K562 (cell line): ENCODE measurements around the gene TIMM44. TPM values are rescaled to one million over a fixed set of nuclear protein-coding genes. Genes with fewer than 3 reads are reported as not detected.

Source experiments
- ASH1L ChIP-seq: fragments of 450-650 bp; IDR thresholded peaks from 2 replicates; pipeline ENCODE4 v1.6.1; 2018; ENCODE audit warnings: borderline replicate concordance, mild to moderate bottlenecking, low read depth; ENCODE audit not compliant: partially characterized antibody
- BHLHE40 ChIP-seq: IDR thresholded peaks from 2 replicates; pipeline ENCODE4 v1.6.1; 2011; ENCODE audit warnings: low read length, improper control_type of control experiment
- CREBBP ChIP-seq: IDR thresholded peaks from one replicate; pipeline ENCODE4 v1.6.1; 2012; ENCODE audit warnings: low read depth, mild to moderate bottlenecking, control low read depth, inconsistent platforms, low read length
- EP400 ChIP-seq: fragments of 450-650 bp; IDR thresholded peaks from 2 replicates; pipeline ENCODE4 v1.6.1; 2017; ENCODE audit warnings: antibody characterized with exemption, mild to moderate bottlenecking, moderate library complexity
- KAT8 ChIP-seq: fragments of 450-650 bp; IDR thresholded peaks from 2 replicates; pipeline ENCODE4 v1.6.1; 2016; ENCODE audit warnings: low read depth, mild to moderate bottlenecking
- KLF1 ChIP-seq: fragments of 450-650 bp; IDR thresholded peaks from 2 replicates; pipeline ENCODE4 v1.6.1; 2016; ENCODE audit warnings: missing genetic modification characterization, missing compliant biosample characterization
- MBD2 ChIP-seq: sonication (generic); IDR thresholded peaks from 2 replicates; pipeline ENCODE4 v1.6.1; 2016; ENCODE audit warnings: low read depth, borderline replicate concordance
- NFIX ChIP-seq: fragments of 250-450 bp; sonication (Bioruptor Pico); IDR thresholded peaks from 2 replicates; pipeline ENCODE4 v1.4.0; 2020; ENCODE audit warnings: low read depth, mild to moderate bottlenecking, moderate library complexity
- NFRKB ChIP-seq: fragments of 450-650 bp; IDR thresholded peaks from 2 replicates; pipeline ENCODE4 v1.6.1; 2016; ENCODE audit warnings: low read depth
- RB1 ChIP-seq: fragments of 450-650 bp; IDR thresholded peaks from 2 replicates; pipeline ENCODE4 v1.6.1; 2017; ENCODE audit warnings: low read depth, mild to moderate bottlenecking
- RFX1 ChIP-seq: fragments of 450-650 bp; IDR thresholded peaks from 2 replicates; pipeline ENCODE4 v1.6.1; 2016; ENCODE audit warnings: mild to moderate bottlenecking, moderate library complexity
- SMAD4 ChIP-seq: fragments of 250-450 bp; sonication (Bioruptor Pico); conservative IDR thresholded peaks from 2 replicates; pipeline ENCODE4 v1.8.0; 2021; ENCODE audit warnings: inconsistent platforms, mild to moderate bottlenecking, moderate library complexity
- SP2 ChIP-seq: IDR thresholded peaks from 2 replicates; pipeline ENCODE4 v1.6.1; 2011; ENCODE audit warnings: mild to moderate bottlenecking, low read depth, low read length, moderate library complexity; ENCODE audit not compliant: poor library complexity, severe bottlenecking; ENCODE audit errors: extremely low read depth
- SPI1 ChIP-seq: IDR thresholded peaks from 2 replicates; pipeline ENCODE4 v1.6.1; 2011; ENCODE audit warnings: low read depth, low read length, control low read depth, borderline replicate concordance
- STAT6 ChIP-seq: sonication (generic); formaldehyde crosslinking; IDR thresholded peaks from 2 replicates; pipeline ENCODE4 v1.8.1; 2023; ENCODE audit warnings: mild to moderate bottlenecking, missing genetic modification reagents
- ZNF143 ChIP-seq: sonication (generic); formaldehyde crosslinking; IDR thresholded peaks from 2 replicates; pipeline ENCODE4 v1.9.0; 2022; ENCODE audit warnings: mild to moderate bottlenecking, missing genetic modification reagents
- ZNF24 ChIP-seq: fragments of 450-650 bp; IDR thresholded peaks from 2 replicates; pipeline ENCODE4 v1.6.1; 2016
- ZNF785 ChIP-seq: fragments of 250-450 bp; sonication (Bioruptor Pico); IDR thresholded peaks from 2 replicates; pipeline ENCODE4 v1.4.0; 2020; ENCODE audit warnings: mild to moderate bottlenecking
- polyA plus RNA-seq, 8 experiments: library from polyadenylated mRNA; depleted of rRNA in 4 of 8; stranded (reverse) in 5 of 8; unstranded in 3 of 8; fragments of >200 nt; fragmentation: Nextera tagmentation in 2 of 8; fragmentation: Illumina TruSeq in 1 of 8; extraction: Ambion mirVana in 2 of 8; extraction: Trizol in 1 of 8; gene quantifications; 2 replicates each; pipeline versions ENCODE4 v1.2.1 to v1.2.3, GENCODE V29; 2011 to 2014; ENCODE audit warnings: inconsistent platforms in 1 of 8, missing spikeins in 1 of 8
- total RNA-seq, 7 experiments: library from RNA; depleted of rRNA in 6 of 7; stranded (reverse); fragments of >200 nt in 6 of 7; fragmentation: Illumina TruSeq in 2 of 7; extraction: Trizol in 2 of 7; gene quantifications; 2 replicates each; pipeline versions ENCODE4 v1.2.1 to v1.2.3, GENCODE V29; 2011 to 2021; ENCODE audit warnings: low replicate concordance in 1 of 7
- TF ChIP-seq, protein P1 (sequence below), 2 experiments: fragments of 450-650 bp; conservative IDR thresholded peaks; 2 replicates each; pipeline ENCODE4 v1.6.1; 2017; ENCODE audit warnings: mild to moderate bottlenecking in 2 of 2, moderate library complexity in 2 of 2
- TF ChIP-seq, protein P2 (sequence below): fragments of 250-450 bp; sonication (Bioruptor Pico); IDR thresholded peaks from 2 replicates; pipeline ENCODE4 v1.8.0; 2021; ENCODE audit warnings: moderate library complexity, mild to moderate bottlenecking, inconsistent platforms
- TF ChIP-seq, protein P3 (sequence below), 2 experiments: IDR thresholded peaks; 2 replicates each; pipeline ENCODE4 v1.6.1; 2011; ENCODE audit warnings: borderline replicate concordance in 1 of 2, control low read depth in 1 of 2, low read depth in 1 of 2, low read length in 1 of 2, mild to moderate bottlenecking in 1 of 2, mixed read lengths in 1 of 2, moderate library complexity in 1 of 2; ENCODE audit not compliant: insufficient read depth in 1 of 2, insufficient read length in 1 of 2, poor library complexity in 1 of 2, severe bottlenecking in 1 of 2; ENCODE audit errors: extremely low read depth in 1 of 2

The TIMM44 gene
- total and polyA plus RNA-seq, 9 of the 15 experiments (the other 6 are each of a cell fraction or from before 2014, with no cell fraction given), result 10.3 to 231 (median 89.3) TPM

GRCh38 chr19:7904074-7905020 is 39.1 kb downstream of the TIMM44 start (continued):
- TF ChIP-seq CREBBP (no peak), NFIX (no peak), ZNF143 (CRISPR knock-in tag) (no peak), SP2 (no peak), KAT8 (no peak), MBD2 (no peak), KLF1 (no peak), NFRKB (peak; percentile 17; the same call in 1 of the 2 replicates), ASH1L (no peak), SPI1 (no peak), STAT6 (CRISPR knock-in tag) (no peak), EP400 (no peak), ZNF24 (no peak), ZNF785 (CRISPR knock-in tag) (no peak), RFX1 (no peak), SMAD4 (CRISPR knock-in tag) (no peak; the same call in 1 of the 2 replicates), BHLHE40 (peak; percentile 43; the same call in 1 of the 2 replicates), RB1 (no peak)
- TF ChIP-seq, protein P1, sequence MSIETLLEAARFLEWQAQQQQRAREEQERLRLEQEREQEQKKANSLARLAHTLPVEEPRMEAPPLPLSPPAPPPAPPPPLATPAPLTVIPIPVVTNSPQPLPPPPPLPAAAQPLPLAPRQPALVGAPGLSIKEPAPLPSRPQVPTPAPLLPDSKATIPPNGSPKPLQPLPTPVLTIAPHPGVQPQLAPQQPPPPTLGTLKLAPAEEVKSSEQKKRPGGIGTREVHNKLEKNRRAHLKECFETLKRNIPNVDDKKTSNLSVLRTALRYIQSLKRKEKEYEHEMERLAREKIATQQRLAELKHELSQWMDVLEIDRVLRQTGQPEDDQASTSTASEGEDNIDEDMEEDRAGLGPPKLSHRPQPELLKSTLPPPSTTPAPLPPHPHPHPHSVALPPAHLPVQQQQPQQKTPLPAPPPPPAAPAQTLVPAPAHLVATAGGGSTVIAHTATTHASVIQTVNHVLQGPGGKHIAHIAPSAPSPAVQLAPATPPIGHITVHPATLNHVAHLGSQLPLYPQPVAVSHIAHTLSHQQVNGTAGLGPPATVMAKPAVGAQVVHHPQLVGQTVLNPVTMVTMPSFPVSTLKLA (conservative IDR thresholded peaks at IDR 0.05), result peak; percentile 28 to 49; a peak in 3 of 4 replicates
- TF ChIP-seq, protein P2, sequence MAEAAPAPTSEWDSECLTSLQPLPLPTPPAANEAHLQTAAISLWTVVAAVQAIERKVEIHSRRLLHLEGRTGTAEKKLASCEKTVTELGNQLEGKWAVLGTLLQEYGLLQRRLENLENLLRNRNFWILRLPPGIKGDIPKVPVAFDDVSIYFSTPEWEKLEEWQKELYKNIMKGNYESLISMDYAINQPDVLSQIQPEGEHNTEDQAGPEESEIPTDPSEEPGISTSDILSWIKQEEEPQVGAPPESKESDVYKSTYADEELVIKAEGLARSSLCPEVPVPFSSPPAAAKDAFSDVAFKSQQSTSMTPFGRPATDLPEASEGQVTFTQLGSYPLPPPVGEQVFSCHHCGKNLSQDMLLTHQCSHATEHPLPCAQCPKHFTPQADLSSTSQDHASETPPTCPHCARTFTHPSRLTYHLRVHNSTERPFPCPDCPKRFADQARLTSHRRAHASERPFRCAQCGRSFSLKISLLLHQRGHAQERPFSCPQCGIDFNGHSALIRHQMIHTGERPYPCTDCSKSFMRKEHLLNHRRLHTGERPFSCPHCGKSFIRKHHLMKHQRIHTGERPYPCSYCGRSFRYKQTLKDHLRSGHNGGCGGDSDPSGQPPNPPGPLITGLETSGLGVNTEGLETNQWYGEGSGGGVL (CRISPR knock-in tag), result no peak
- TF ChIP-seq, protein P3, sequence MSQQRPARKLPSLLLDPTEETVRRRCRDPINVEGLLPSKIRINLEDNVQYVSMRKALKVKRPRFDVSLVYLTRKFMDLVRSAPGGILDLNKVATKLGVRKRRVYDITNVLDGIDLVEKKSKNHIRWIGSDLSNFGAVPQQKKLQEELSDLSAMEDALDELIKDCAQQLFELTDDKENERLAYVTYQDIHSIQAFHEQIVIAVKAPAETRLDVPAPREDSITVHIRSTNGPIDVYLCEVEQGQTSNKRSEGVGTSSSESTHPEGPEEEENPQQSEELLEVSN (IDR thresholded peaks at IDR 0.05; ENCODE audit: borderline replicate concordance in 1 of 2, extremely low read depth in 1 of 2, insufficient read depth in 1 of 2, insufficient read length in 1 of 2, low read depth in 1 of 2, low read length in 1 of 2, poor library complexity in 1 of 2, severe bottlenecking in 1 of 2), result no peak
